ENCODE data around the gene RTN4RL1. TPM values are rescaled to one million over a fixed set of nuclear protein-coding genes. Genes with fewer than 3 reads are reported as not detected.
A peak's percentile ranks its signal among the peaks of the same experiment; 100 is the strongest.

Gene RTN4RL1
- total RNA-seq, 6 experiments from 2014 or later, result 0.54 to 2.6 (median 1.4) TPM

GRCh38 chr17:2050300-2051060 lies 25.3 kb upstream of the RTN4RL1 start:
- DNase-seq (peak; percentile 71 to 81 (median 71)), ATAC-seq (peak; percentile 34 to 48 (median 40))
- no peaks in the 10 kb centered on the region for H3K9me3 ChIP-seq
- no peak overlapping the region for H3K27ac ChIP-seq
- no peak for TF ChIP-seq CTCF (IDR thresholded peaks at IDR 0.05)
- H3K27me3 ChIP-seq, result no peaks in the 10 kb centered on the region
- intact Hi-C loops (cut with DNase I), result loop anchor here in 1 of 2 donors (10.0 kb wide), 1 partner anchor 194 kb away; no protein-coding TSS in a partner anchor
- H3K4me3 ChIP-seq, result peak overlapping the region; percentile 43 to 75 (median 48)
- no CpG with 5 or more reads among the region's 88 CpGs for WGBS (ENCODE audit: insufficient coverage, low coverage, low lambda C conversion rate, missing lambda C conversion rate)
- peaks cover 0 to 26% (median 5%) of the 10 kb centered on the region in 4 donors for H3K4me1 ChIP-seq
- H3K36me3 ChIP-seq, result no peaks in the 10 kb centered on the region

- intact Hi-C loops (cut with DNase I), result loop anchor here in 1 of 2 donors (10.0 kb wide), 1 partner anchor 195 kb away; no protein-coding TSS in a partner anchor
- DNase-seq (peak; percentile 88 to 89 (median 88)), ATAC-seq (peak; percentile 47 to 68 (median 65))
- no peaks in the 10 kb centered on the region for H3K27me3 ChIP-seq
- H3K4me1 ChIP-seq, result peaks cover 0 to 22% (median 5%) of the 10 kb centered on the region in 4 donors
- no peak overlapping the region for H3K27ac ChIP-seq
- no peaks in the 10 kb centered on the region for H3K9me3 ChIP-seq
- peak overlapping the region; percentile 73 to 78 (median 75) for H3K4me3 ChIP-seq
- 23% methylated on average over 7 of the region's 104 CpGs for WGBS (ENCODE audit: insufficient coverage, low coverage, low lambda C conversion rate, missing lambda C conversion rate)
- no peaks in the 10 kb centered on the region for H3K36me3 ChIP-seq
- TF ChIP-seq CTCF (IDR thresholded peaks at IDR 0.05) (no peak), POLR2A (IDR thresholded peaks at IDR 0.05) (no peak)
These were observed 24.5 kb upstream of the RTN4RL1 start for GRCh38 chr17:2049333-2050299.

GRCh38 chr17:2048805-2049204 lies 23.7 kb upstream of the RTN4RL1 start:
- ATAC-seq, result no peak
- Histone ChIP-seq H3K36me3 (no peaks in the 10 kb centered on the region), H3K4me1 (peaks cover 0 to 20% (median 5%) of the 10 kb centered on the region in 4 donors), H3K9me3 (no peaks in the 10 kb centered on the region), H3K27ac (no peak overlapping the region), H3K27me3 (no peaks in the 10 kb centered on the region), H3K4me3 (no peak overlapping the region)
- WGBS (ENCODE audit: insufficient coverage, low coverage, low lambda C conversion rate, missing lambda C conversion rate), result 14% methylated on average over 9 of the region's 9 CpGs
- no peak for DNase-seq
- intact Hi-C loops (cut with DNase I), result no loop called here
- TF ChIP-seq CTCF (IDR thresholded peaks at IDR 0.05) (no peak), POLR2A (IDR thresholded peaks at IDR 0.05) (no peak)

- no peak for TF ChIP-seq CTCF (IDR thresholded peaks at IDR 0.05)
- no peak for TF ChIP-seq POLR2A (IDR thresholded peaks at IDR 0.05)
- Histone ChIP-seq H3K27ac (no peak overlapping the region), H3K9me3 (no peaks in the 10 kb centered on the region), H3K27me3 (no peaks in the 10 kb centered on the region), H3K4me1 (peaks cover 0 to 23% (median 5%) of the 10 kb centered on the region in 4 donors), H3K36me3 (no peaks in the 10 kb centered on the region), H3K4me3 (no peak overlapping the region)
- intact Hi-C loops (cut with DNase I), result no loop called here
- no peak for DNase-seq
- ATAC-seq, result no peak
- WGBS (ENCODE audit: insufficient coverage, low coverage, low lambda C conversion rate, missing lambda C conversion rate), result 83% methylated on average over 5 of the region's 6 CpGs
These were observed 22.5 kb upstream of the RTN4RL1 start for GRCh38 chr17:2047590-2047989.

Data from right lobe of liver (tissue), 6 donors.